Liver (tissue), 3 donors: ENCODE measurements around the gene MTHFD1L.

Experiments
- CTCF ChIP-seq: fragments of 150-350 bp; IDR thresholded peaks from 2 replicates; pipeline ENCODE4 v1.5.1; 2017; ENCODE audit warnings: improper control_type of control experiment, low read depth, low read length; ENCODE audit not compliant: missing input control
- FOXA2 ChIP-seq: IDR thresholded peaks from 2 replicates; pipeline ENCODE4 v1.6.1; 2016; ENCODE audit warnings: antibody characterized with exemption
- TAF1 ChIP-seq: conservative IDR thresholded peaks from 2 replicates; pipeline ENCODE4 v1.6.1; 2016; ENCODE audit warnings: antibody characterized with exemption, mild to moderate bottlenecking
- donor health status: healthy.
- donor health status: healthy.

- TF ChIP-seq CTCF (no peak), TAF1 (no peak), FOXA2 (no peak)
Measured at GRCh38 chr6:151075930-151076555, 210.5 kb downstream of the MTHFD1L start.
